Astrocyte of the cerebellum (primary cell): ENCODE data around the gene RNF180.
A peak's percentile ranks its signal among the peaks of the same experiment; 100 is the strongest.
"Not testable (repeated sequence)": the region's sequence is repeated elsewhere in the genome, so short reads cannot be mapped to it uniquely, and the experiment has no call there.

ENCODE experiments used
- DNase-seq: peaks from one replicate; pipeline ENCODE4 v3.0.0-alpha.2; 2011; ENCODE audit warnings: low read depth
- H3K4me3 ChIP-seq: 2 replicates; pipeline ENCODE4 v1.5.1; 2011; ENCODE audit warnings: mild to moderate bottlenecking, low read depth, low read length, moderate library complexity
- CTCF ChIP-seq: IDR thresholded peaks from 2 replicates; pipeline ENCODE4 v1.5.1; 2012; ENCODE audit warnings: low read length, low read depth, moderate library complexity, mild to moderate bottlenecking; ENCODE audit errors: missing control alignments
- in situ Hi-C: cut with HindIII; loops from 2 replicates; pipeline ENCODE4 v1.10.0; 2017; ENCODE audit warnings: low sequenced_read_pairs

RNF180 gene

DNA sequence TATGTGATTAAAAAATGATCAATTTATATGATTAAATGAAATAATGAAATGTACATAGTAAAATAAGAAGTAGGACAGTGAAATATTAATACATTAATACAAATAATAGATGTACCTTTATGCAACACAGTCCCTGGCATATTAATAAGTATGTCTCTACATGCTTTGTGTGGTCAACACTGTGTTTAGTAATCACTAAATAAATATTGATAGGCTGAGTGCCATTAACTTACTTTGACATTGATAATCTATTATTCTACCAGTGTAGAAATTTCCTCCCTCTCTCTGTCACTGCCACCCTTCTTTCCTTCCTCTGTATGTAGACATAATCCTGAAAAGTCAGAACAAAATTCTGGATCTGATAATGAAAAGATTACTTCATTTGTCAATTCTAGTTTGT lies 43.7 kb downstream of the RNF180 start:
- in situ Hi-C loops, result no loop called here
- no peak overlapping the region for H3K4me3 ChIP-seq
- TF ChIP-seq CTCF, result no peak
- no peak for DNase-seq

DNA sequence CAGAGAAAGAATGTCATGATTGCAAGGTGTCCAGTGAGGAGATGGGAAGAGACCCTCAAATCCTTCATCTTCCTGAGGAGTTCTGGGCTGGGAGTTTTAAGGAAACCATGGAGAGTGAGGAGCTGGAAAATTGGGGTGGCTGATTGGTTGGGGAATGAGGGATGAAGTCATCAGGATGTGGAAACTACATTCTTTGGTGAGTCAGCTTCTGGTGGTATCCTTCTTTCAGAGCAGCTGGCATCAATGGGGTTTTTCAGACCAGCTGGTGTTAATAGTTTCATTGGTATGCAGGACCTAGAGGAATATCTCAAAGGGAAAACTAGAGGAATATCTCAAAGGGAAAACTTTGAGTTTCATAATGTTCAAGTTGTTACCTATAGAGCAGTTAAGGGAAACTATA lies 45.2 kb downstream of the RNF180 start:
- DNase-seq, result peak; percentile 78
- no peak overlapping the region for H3K4me3 ChIP-seq
- in situ Hi-C loops, result no loop called here
- TF ChIP-seq CTCF, result no peak

GRCh38 chr5:64213011-64213410 lies 47.4 kb downstream of the RNF180 start:
- DNase-seq, result no peak
- in situ Hi-C loops, result no loop called here
- no peak for TF ChIP-seq CTCF
- H3K4me3 ChIP-seq, result no peak overlapping the region

GRCh38 chr5:64213531-64213930 lies 47.9 kb downstream of the RNF180 start:
- TF ChIP-seq CTCF, result no peak
- DNase-seq, result no peak
- in situ Hi-C loops, result no loop called here
- no peak overlapping the region for H3K4me3 ChIP-seq

- DNase-seq, result no peak
- no peak overlapping the region for H3K4me3 ChIP-seq
- TF ChIP-seq CTCF, result no peak
- in situ Hi-C loops, result no loop called here
Observed at GRCh38 chr5:64214132-64214531, 48.5 kb downstream of the RNF180 start.

GRCh38 chr5:64221911-64222310 lies 56.3 kb downstream of the RNF180 start:
- no peak overlapping the region for H3K4me3 ChIP-seq
- in situ Hi-C loops, result no loop called here
- no peak for TF ChIP-seq CTCF
- DNase-seq, result no peak

DNA sequence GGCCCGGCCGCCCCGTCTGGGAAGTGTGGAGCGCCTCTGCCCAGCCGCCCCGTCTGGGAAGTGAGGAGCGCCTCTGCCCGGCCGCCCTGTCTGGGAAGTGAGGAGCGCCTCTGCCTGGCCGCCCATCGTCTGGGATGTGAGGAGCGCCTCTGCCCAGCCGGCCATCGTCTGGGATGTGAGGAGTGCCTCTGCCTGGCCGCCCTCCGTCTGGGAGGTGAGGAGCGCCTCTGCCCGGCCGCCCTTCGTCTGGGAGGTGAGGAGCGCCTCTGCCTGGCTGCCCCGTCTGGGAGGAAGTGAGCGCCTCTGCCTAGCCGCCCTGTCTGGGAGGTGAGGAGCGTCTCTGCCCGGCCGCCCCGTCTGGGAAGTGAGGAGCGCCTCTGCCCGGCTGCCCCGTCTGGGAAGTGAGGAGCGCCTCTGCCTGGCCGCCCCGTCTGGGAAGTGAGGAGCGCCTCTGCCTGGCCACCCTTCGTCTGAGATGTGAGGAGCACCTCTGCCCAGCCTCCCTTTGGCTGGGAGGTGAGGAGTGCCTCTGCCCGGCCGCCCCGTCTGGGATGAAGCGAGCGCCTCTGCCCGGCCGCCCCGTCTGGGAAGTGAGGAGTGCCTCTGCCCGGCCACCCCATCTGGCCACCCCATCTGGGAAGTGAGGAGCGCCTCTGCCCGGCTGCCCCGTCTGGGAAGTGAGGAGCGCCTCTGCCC lies 59.8 kb downstream of the RNF180 start:
- H3K4me3 ChIP-seq, DNase-seq: not testable (repeated sequence)
- in situ Hi-C loops, result loop anchor here (25.0 kb wide), 1 partner anchor 387 kb away; no protein-coding TSS in a partner anchor

- DNase-seq, H3K4me3 ChIP-seq: not testable (repeated sequence)
- in situ Hi-C loops, result loop anchor here (25.0 kb wide), 1 partner anchor 385 kb away; no protein-coding TSS in a partner anchor
Observed at GRCh38 chr5:64227131-64227537, 61.5 kb downstream of the RNF180 start.
